Measurements from ENCODE around the gene OS9.

The OS9 gene

DNA sequence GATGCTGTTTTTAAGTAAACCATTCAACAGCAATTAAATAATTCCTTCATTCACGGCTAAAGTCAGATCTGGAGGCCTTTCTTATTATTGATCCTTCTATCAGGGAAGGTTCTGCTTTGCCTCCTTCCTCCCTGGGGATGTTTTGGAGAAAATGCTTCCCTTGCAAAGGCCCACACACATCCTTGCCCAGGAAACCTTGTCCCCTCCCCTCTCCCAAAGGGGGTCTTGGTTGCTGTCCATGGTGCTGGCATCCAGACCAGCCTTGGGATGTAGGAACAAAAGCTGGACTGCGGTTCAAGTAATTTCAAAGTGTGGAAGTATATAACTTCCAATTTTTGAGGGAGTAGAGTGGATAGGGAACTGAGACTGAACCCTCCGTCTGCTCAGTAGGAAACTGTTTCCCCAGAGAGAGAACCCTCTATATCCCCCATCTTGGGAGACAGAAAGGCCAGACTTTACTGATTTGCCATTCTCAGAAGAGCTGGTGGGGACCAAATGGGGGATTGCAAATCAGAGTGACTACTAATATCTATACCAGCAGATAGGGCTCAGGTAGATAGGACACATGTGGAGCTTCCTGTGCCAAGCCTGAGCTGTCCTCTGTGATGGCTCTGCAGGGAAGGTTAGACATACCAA lies 66.5 kb downstream of the OS9 start:
- DNase-seq (ENCODE audit: extremely low read depth, low read depth), result no peak
- TF ChIP-seq, protein P1, sequence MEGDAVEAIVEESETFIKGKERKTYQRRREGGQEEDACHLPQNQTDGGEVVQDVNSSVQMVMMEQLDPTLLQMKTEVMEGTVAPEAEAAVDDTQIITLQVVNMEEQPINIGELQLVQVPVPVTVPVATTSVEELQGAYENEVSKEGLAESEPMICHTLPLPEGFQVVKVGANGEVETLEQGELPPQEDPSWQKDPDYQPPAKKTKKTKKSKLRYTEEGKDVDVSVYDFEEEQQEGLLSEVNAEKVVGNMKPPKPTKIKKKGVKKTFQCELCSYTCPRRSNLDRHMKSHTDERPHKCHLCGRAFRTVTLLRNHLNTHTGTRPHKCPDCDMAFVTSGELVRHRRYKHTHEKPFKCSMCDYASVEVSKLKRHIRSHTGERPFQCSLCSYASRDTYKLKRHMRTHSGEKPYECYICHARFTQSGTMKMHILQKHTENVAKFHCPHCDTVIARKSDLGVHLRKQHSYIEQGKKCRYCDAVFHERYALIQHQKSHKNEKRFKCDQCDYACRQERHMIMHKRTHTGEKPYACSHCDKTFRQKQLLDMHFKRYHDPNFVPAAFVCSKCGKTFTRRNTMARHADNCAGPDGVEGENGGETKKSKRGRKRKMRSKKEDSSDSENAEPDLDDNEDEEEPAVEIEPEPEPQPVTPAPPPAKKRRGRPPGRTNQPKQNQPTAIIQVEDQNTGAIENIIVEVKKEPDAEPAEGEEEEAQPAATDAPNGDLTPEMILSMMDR (IDR thresholded peaks at IDR 0.05; ENCODE audit: low read depth, low read length), result no peak

DNA sequence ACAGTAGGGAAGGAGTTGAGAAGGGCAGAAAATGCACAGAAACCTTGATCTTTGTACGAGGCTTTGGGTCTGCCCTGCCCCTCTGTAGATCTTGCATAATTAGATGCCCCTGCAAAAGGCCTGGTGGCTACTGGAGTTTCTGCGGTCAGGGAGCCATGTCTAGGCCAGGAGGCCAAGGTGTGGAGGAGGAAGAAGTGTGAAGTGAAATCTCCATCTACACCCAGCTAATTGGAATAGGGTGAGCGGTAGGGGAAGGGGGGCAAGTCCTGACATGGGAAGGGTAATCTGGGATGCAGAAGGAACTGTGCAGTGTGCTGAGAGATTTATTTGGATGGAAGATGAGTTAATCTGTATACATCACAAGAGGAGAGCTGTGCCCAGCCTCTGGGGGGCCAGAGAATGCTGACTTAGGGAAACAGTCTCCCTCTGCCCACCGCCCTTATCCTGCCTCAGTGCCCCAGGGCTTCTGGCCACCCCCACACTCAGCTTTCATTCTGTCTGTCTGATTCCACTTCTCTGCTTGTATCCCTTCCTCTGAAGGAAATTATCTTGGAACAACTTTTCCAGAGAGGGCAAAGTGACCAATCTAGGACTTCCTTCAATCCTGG lies 67.6 kb downstream of the OS9 start:
- TF ChIP-seq, protein P1 (IDR thresholded peaks at IDR 0.05; ENCODE audit: low read depth, low read length), result no peak
- DNase-seq (ENCODE audit: extremely low read depth, low read depth), result no peak

- TF ChIP-seq, protein P1 (IDR thresholded peaks at IDR 0.05; ENCODE audit: low read depth, low read length), result no peak
These were observed 68.5 kb downstream of the OS9 start for GRCh38 chr12:57762463-57762862.

GRCh38 chr12:57763881-57764661 lies 70.1 kb downstream of the OS9 start:
- TF ChIP-seq, protein P1 (IDR thresholded peaks at IDR 0.05; ENCODE audit: low read depth, low read length), result no peak

More at GRCh38 chr12:57762463-57762862, 68.5 kb downstream of the OS9 start:
- no peak for DNase-seq (ENCODE audit: extremely low read depth, low read depth)

GRCh38 chr12:57764662-57765002 lies 70.7 kb downstream of the OS9 start:
- TF ChIP-seq, protein P1 (IDR thresholded peaks at IDR 0.05; ENCODE audit: low read depth, low read length), result no peak
- no peak for DNase-seq (ENCODE audit: extremely low read depth, low read depth)

More at GRCh38 chr12:57763881-57764661, 70.1 kb downstream of the OS9 start:
- DNase-seq (ENCODE audit: extremely low read depth, low read depth), result no peak

DNA sequence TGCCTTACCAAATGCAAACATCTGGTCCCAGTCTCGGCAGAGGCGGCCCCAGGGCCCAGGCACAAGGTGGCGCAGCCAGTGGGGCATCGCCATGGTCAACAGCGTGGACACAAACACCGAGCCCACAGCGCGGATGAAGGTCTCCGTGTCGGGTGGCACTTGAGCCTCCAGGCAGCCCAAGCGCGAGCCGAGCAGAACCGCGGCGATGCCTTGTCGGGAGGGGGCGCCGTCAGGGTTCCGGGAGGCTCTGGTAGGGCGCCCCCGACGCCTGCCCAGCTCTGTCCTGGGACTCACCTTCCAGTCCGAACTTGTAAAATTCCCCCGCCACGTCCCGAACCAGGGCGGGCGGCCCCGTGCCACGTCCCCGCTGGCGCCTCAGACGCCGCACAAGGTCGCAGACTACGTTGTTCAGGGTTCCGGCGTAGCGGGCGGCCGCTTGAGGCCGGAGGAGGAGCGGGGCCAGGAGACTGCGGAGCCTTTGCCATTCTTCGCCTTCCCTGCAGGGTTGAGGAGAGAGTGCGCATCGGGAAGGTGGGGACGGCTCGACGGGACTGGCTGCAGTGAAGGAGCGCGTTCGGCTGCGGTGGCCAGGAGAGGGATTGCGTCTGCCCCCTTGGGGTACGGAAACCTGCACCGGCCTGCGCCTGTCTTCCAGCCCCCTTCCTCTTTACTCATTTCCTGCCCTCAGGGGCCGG lies 71.2 kb downstream of the OS9 start:
- TF ChIP-seq, protein P1 (IDR thresholded peaks at IDR 0.05; ENCODE audit: low read depth, low read length), result peak; percentile 37
- no peak for DNase-seq (ENCODE audit: extremely low read depth, low read depth)

Data from AG09319 (cell line).